ENCODE results near the gene VRK3. TPM values are rescaled to one million over a fixed set of nuclear protein-coding genes. Genes with fewer than 3 reads are reported as not detected.
A peak's percentile ranks its signal among the peaks of the same experiment; 100 is the strongest.
"Not testable (repeated sequence)": the region's sequence is repeated elsewhere in the genome, so short reads cannot be mapped to it uniquely, and the experiment has no call there.

The VRK3 gene
- total RNA-seq, 3 donors from 2014 or later (not counting 1 experiment from before 2014, with no cell fraction given): 82.7 to 105 (median 93.7) TPM

GRCh38 chr19:49972841-49973240 is 52.3 kb downstream of the VRK3 start:
- TF ChIP-seq CTCF (IDR thresholded peaks at IDR 0.05): no peak
- Histone ChIP-seq H3K4me1 (ENCODE audit: control insufficient read depth, insufficient read depth, low read length) (peaks cover 7% of the 10 kb centered on the region), H3K27ac (ENCODE audit: low read length) (no peak overlapping the region), H3K27me3 (ENCODE audit: control insufficient read depth, insufficient read depth, low read length) (peaks cover 7% of the 10 kb centered on the region), H3K36me3 (ENCODE audit: control insufficient read depth, insufficient read depth, low read length) (peaks cover 23% of the 10 kb centered on the region), H3K9me3 (ENCODE audit: control insufficient read depth, insufficient read depth, low read length) (no peaks in the 10 kb centered on the region), H3K4me3 (ENCODE audit: low read length) (no peak overlapping the region)
- no peak overlapping the region for H3K4me3 Mint-ChIP-seq
- no peak for ATAC-seq
- WGBS (ENCODE audit: insufficient coverage): 90% methylated on average over 6 of the region's 6 CpGs
- peaks cover 0 to 5% of the 10 kb centered on the region in 2 donors for H3K27me3 Mint-ChIP-seq (ENCODE audit: low read depth in 2 of 2)
- H3K9me3 Mint-ChIP-seq: no peaks in the 10 kb centered on the region
- no peak overlapping the region for H3K27ac Mint-ChIP-seq
- intact Hi-C loops (cut with micrococcal nuclease): no loop called here
- DNase-seq: no peak
- no peaks in the 10 kb centered on the region for H3K36me3 Mint-ChIP-seq
- no peaks in the 10 kb centered on the region for H3K4me1 Mint-ChIP-seq

GRCh38 chr19:49971991-49972411 is 53.2 kb downstream of the VRK3 start:
- Mint-ChIP-seq H3K27ac (no peak overlapping the region), H3K4me3 (no peak overlapping the region), H3K4me1 (no peaks in the 10 kb centered on the region), H3K36me3 (no peaks in the 10 kb centered on the region), H3K9me3 (no peaks in the 10 kb centered on the region), H3K27me3 (ENCODE audit: low read depth in 2 of 2) (peaks cover 0 to 5% of the 10 kb centered on the region in 2 donors)
- Histone ChIP-seq H3K27ac (ENCODE audit: low read length) (no peak overlapping the region), H3K36me3 (ENCODE audit: control insufficient read depth, insufficient read depth, low read length) (peaks cover 18% of the 10 kb centered on the region), H3K4me1 (ENCODE audit: control insufficient read depth, insufficient read depth, low read length) (peaks cover 7% of the 10 kb centered on the region), H3K4me3 (ENCODE audit: low read length) (no peak overlapping the region), H3K9me3 (ENCODE audit: control insufficient read depth, insufficient read depth, low read length) (no peaks in the 10 kb centered on the region), H3K27me3 (ENCODE audit: control insufficient read depth, insufficient read depth, low read length) (peaks cover 7% of the 10 kb centered on the region)
- ATAC-seq (no peak), DNase-seq (no peak)
- intact Hi-C loops (cut with micrococcal nuclease): no loop called here
- 88% methylated on average over 6 of the region's 12 CpGs for WGBS (ENCODE audit: insufficient coverage)
- no peak for TF ChIP-seq CTCF (IDR thresholded peaks at IDR 0.05)

- H3K27me3 Mint-ChIP-seq (ENCODE audit: low read depth in 2 of 2); intact Hi-C loops (cut with micrococcal nuclease); H3K27me3 ChIP-seq (ENCODE audit: control insufficient read depth, insufficient read depth, low read length); H3K36me3 Mint-ChIP-seq; H3K9me3 Mint-ChIP-seq; H3K36me3 ChIP-seq (ENCODE audit: control insufficient read depth, insufficient read depth, low read length); H3K4me3 ChIP-seq (ENCODE audit: low read length); H3K4me3 Mint-ChIP-seq; H3K9me3 ChIP-seq (ENCODE audit: control insufficient read depth, insufficient read depth, low read length); DNase-seq; H3K27ac ChIP-seq (ENCODE audit: low read length); H3K4me1 Mint-ChIP-seq; H3K27ac Mint-ChIP-seq: not testable (repeated sequence)
- peak in 2 of 3 donors; percentile 14 to 18 for ATAC-seq
- no CpG with 5 or more reads among the region's 9 CpGs for WGBS (ENCODE audit: insufficient coverage)
- peaks cover 29% of the 10 kb centered on the region for H3K4me1 ChIP-seq (ENCODE audit: control insufficient read depth, insufficient read depth, low read length)
Measured at GRCh38 chr19:49969355-49969754, 55.8 kb downstream of the VRK3 start.

GRCh38 chr19:49968279-49968922 is 56.8 kb downstream of the VRK3 start:
- no peaks in the 10 kb centered on the region for H3K36me3 ChIP-seq (ENCODE audit: control insufficient read depth, insufficient read depth, low read length)
- H3K36me3 Mint-ChIP-seq: no peaks in the 10 kb centered on the region
- intact Hi-C loops (cut with micrococcal nuclease): no loop called here
- 83% methylated on average over 4 of the region's 5 CpGs for WGBS (ENCODE audit: insufficient coverage)
- no peak overlapping the region for H3K27ac ChIP-seq (ENCODE audit: low read length)
- DNase-seq: no peak
- TF ChIP-seq CTCF (IDR thresholded peaks at IDR 0.05): no peak
- H3K4me1 Mint-ChIP-seq: peaks cover 6 to 7% of the 10 kb centered on the region in 2 donors
- H3K4me1 ChIP-seq (ENCODE audit: control insufficient read depth, insufficient read depth, low read length): peaks cover 29% of the 10 kb centered on the region
- H3K4me3 Mint-ChIP-seq: no peak overlapping the region
- no peak for ATAC-seq
- H3K9me3 ChIP-seq (ENCODE audit: control insufficient read depth, insufficient read depth, low read length): peaks cover 5% of the 10 kb centered on the region
- H3K4me3 ChIP-seq (ENCODE audit: low read length): no peak overlapping the region
- H3K27ac Mint-ChIP-seq: no peak overlapping the region
- H3K9me3 Mint-ChIP-seq: no peaks in the 10 kb centered on the region
- peaks cover 0 to 5% of the 10 kb centered on the region in 2 donors for H3K27me3 Mint-ChIP-seq (ENCODE audit: low read depth in 2 of 2)
- peaks cover 7% of the 10 kb centered on the region for H3K27me3 ChIP-seq (ENCODE audit: control insufficient read depth, insufficient read depth, low read length)

GRCh38 chr19:49960980-49961379 is 64.2 kb downstream of the VRK3 start, which contains the start of gene SIGLEC11:
Gene SIGLEC11 (minus strand): TSS chr19:49961172. CDS start chr19:49961081, 91 bp downstream.
- H3K36me3 ChIP-seq (ENCODE audit: control insufficient read depth, insufficient read depth, low read length); H3K4me3 ChIP-seq (ENCODE audit: low read length); H3K9me3 ChIP-seq (ENCODE audit: control insufficient read depth, insufficient read depth, low read length); ATAC-seq; H3K27ac ChIP-seq (ENCODE audit: low read length); intact Hi-C loops (cut with micrococcal nuclease); H3K4me3 Mint-ChIP-seq; H3K27ac Mint-ChIP-seq; H3K9me3 Mint-ChIP-seq; H3K4me1 Mint-ChIP-seq; H3K36me3 Mint-ChIP-seq; H3K27me3 Mint-ChIP-seq (ENCODE audit: low read depth in 2 of 2); H3K27me3 ChIP-seq (ENCODE audit: control insufficient read depth, insufficient read depth, low read length); DNase-seq: not testable (repeated sequence)
- peaks cover 16% of the 10 kb centered on the region for H3K4me1 ChIP-seq (ENCODE audit: control insufficient read depth, insufficient read depth, low read length)
- 26% methylated on average over 3 of the region's 10 CpGs for WGBS (ENCODE audit: insufficient coverage)

- H3K9me3 Mint-ChIP-seq; H3K27me3 Mint-ChIP-seq (ENCODE audit: low read depth in 2 of 2); H3K4me3 ChIP-seq (ENCODE audit: low read length); H3K27ac Mint-ChIP-seq; H3K36me3 ChIP-seq (ENCODE audit: control insufficient read depth, insufficient read depth, low read length); intact Hi-C loops (cut with micrococcal nuclease); DNase-seq; H3K4me1 Mint-ChIP-seq; H3K4me3 Mint-ChIP-seq; H3K27me3 ChIP-seq (ENCODE audit: control insufficient read depth, insufficient read depth, low read length); ATAC-seq; H3K9me3 ChIP-seq (ENCODE audit: control insufficient read depth, insufficient read depth, low read length); H3K27ac ChIP-seq (ENCODE audit: low read length); H3K4me1 ChIP-seq (ENCODE audit: control insufficient read depth, insufficient read depth, low read length); H3K36me3 Mint-ChIP-seq: not testable (repeated sequence)
- no CpG with 5 or more reads among the region's 12 CpGs for WGBS (ENCODE audit: insufficient coverage)
Measured at GRCh38 chr19:49959892-49960291, 65.3 kb downstream of the VRK3 start.
